Right cardiac atrium (tissue), 5 donors: Measurements from ENCODE around the gene CNP. TPM values are rescaled to one million over a fixed set of nuclear protein-coding genes. Genes with fewer than 3 reads are reported as not detected.

Experiments
- ATAC-seq, 2 donors: fragments of 200-7000 bp; cut with Tn5 transposase; one replicate each; pipeline versions ENCODE4 v1.8.0 to v1.9.1; 2020; ENCODE audit warnings: moderate library complexity in 2 of 2, mild to moderate bottlenecking in 1 of 2
- DNase-seq, 3 donors: peaks; one replicate each; pipeline ENCODE4 v3.0.0-alpha.2; 2020
- H3K27ac ChIP-seq: one replicate; pipeline ENCODE4 v1.5.1; 2013; ENCODE audit warnings: mild to moderate bottlenecking, low read length, control low read depth, moderate library complexity
- H3K27me3 ChIP-seq: one replicate; pipeline ENCODE4 v1.6.1; 2013; ENCODE audit not compliant: control insufficient read depth, insufficient read depth
- H3K4me1 ChIP-seq: one replicate; pipeline ENCODE4 v1.6.1; 2013; ENCODE audit warnings: low read length; ENCODE audit not compliant: control insufficient read depth, insufficient read depth
- H3K4me3 ChIP-seq: one replicate; pipeline ENCODE4 v1.5.1; 2013; ENCODE audit warnings: low read length, control low read depth
- H3K9me3 ChIP-seq: one replicate; pipeline ENCODE4 v1.6.1; 2013; ENCODE audit warnings: low read length; ENCODE audit not compliant: control insufficient read depth
- WGBS: extraction: QIAGEN DNeasy Blood & Tissue Kit; methylation state at CpG from one replicate; pipeline ENCODE4 v1.1.7; 2013; 5-methylcytosine and 5-hydroxymethylcytosine counted together
- intact Hi-C, 4 donors: fragments of 100-400 bp; cut with DNase I; formaldehyde crosslinking; loops; one replicate each; pipeline versions ENCODE4 v1.11.0 to v1.14.0; 2022 to 2023
- long read RNA-seq, 4 donors: library from polyadenylated mRNA; unstranded; transcript quantifications; one replicate each; pipeline ENCODE4 v2.0.0, GENCODE V29; 2020 to 2021
- polyA plus RNA-seq: library from polyadenylated mRNA; stranded (reverse); fragments of 200-250 nt; gene quantifications from one replicate; pipeline ENCODE4 v1.2.3, GENCODE V29; 2013
- total RNA-seq, 4 donors: library from RNA; stranded (reverse); fragmentation: NEBNext Ultra II Directional; extraction: Animal tissue kit (Norgen Biotek cat#: 25700); gene quantifications; one replicate each; pipeline ENCODE4 v1.2.1, GENCODE V29; 2021
- donor health status: healthy with polysubstance abuse.
- donor health status: DM: no; HTN: yes; CAD: no.
- donor health status: DM: no; HTN: no; CAD: no.
- donor health status: DM: no; HTN: yes; CAD: no; lungs with severe emphysema.
- donor health status: DM: yes; HTN: yes; CAD: no.

Gene CNP
- total RNA-seq = 10 to 100 TPM; 37.1 to 41.1 (median 39.2) TPM
- 32.1 TPM for polyA plus RNA-seq
- long read RNA-seq, donor 1, full-length matches to known transcripts = 90 of 101 reads
- long read RNA-seq, donor 1, partial matches to known transcripts = 4 of 101 reads
- long read RNA-seq, donor 1, other reads (novel, unspliced or antisense) = 7 of 101 reads
- long read RNA-seq, donor 2, full-length matches to known transcripts = 53 of 55 reads
- long read RNA-seq, donor 2, partial matches to known transcripts = 1 of 55 reads
- long read RNA-seq, donor 2, other reads (novel, unspliced or antisense) = 1 of 55 reads
- long read RNA-seq, donor 3, full-length matches to known transcripts = 280 of 308 reads
- long read RNA-seq, donor 3, partial matches to known transcripts = 13 of 308 reads
- long read RNA-seq, donor 3, other reads (novel, unspliced or antisense) = 15 of 308 reads
- long read RNA-seq, donor 4, full-length matches to known transcripts = 67 of 77 reads
- long read RNA-seq, donor 4, partial matches to known transcripts = 3 of 77 reads
- long read RNA-seq, donor 4, other reads (novel, unspliced or antisense) = 7 of 77 reads

DNA sequence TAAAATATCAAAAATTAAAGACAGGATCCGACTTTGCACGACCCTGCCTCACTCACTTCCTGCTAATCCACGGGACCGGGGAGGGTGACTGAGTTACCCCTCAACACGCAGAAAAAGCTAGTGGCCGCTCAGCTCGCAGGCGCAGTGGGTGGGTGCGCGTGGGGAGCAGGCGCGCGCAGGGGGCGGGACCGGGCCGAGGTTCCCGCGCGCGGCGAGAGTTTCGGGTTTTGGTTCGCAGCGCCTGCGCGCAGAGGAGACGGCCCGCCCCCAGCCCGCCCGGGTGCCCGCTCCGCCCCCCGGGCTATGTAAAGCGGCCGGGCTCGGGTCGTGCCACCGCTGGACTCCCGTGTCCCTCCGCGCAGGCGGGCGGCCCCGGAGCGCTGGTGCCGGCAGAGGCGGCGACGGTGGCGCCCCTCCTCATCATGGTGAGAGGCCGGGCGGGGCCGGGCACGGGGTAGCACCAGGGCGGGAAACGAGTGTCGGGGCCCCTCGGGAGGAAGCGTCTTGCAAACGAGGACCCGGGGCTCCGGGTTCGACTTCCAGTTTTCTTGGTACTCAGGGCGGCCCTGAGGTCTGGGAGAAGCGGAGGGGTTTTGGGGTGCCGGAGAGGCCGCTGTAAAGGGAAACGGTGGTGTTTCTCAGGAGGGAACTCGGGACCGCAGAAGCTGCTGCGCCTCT lies at the start of gene CNP:
Gene CNP (plus strand): TSS at position 333 of the 678 bp plus-strand sequence. CDS start 90 bp downstream, at position 423.
- DNase-seq (peak; percentile 93 to 98 (median 97)), ATAC-seq (peak; percentile 95 to 96)
- no peaks in the 10 kb centered on the region for H3K9me3 ChIP-seq
- peaks cover 9% of the 10 kb centered on the region for H3K4me1 ChIP-seq
- peak within 1 kb of the TSS; percentile 90 for H3K4me3 ChIP-seq
- intact Hi-C loops = loop anchor here in 3 of 4 donors (5.0 to 10.0 kb wide), 3 partner anchors 46 to 58 kb away; partner anchors contain the start of genes DNAJC7 (in 1 of the 3) and NKIRAS2 (in 1 of the 3)
- H3K27me3 ChIP-seq = no peaks in the 10 kb centered on the region
- H3K27ac ChIP-seq = peak within 1 kb of the TSS; percentile 85
- under 1% methylated on average over 71 of the region's 71 CpGs for WGBS

GRCh38 chr17:41917192-41917591 lies 49.4 kb upstream of the CNP start:
- peaks cover 8% of the 10 kb centered on the region for H3K4me1 ChIP-seq
- intact Hi-C loops = no loop called here
- ATAC-seq (no peak), DNase-seq (peak in 1 of 3 donors; percentile 76)
- no peaks in the 10 kb centered on the region for H3K9me3 ChIP-seq
- H3K4me3 ChIP-seq = peak overlapping the region; percentile 59
- no peaks in the 10 kb centered on the region for H3K27me3 ChIP-seq
- no peak overlapping the region for H3K27ac ChIP-seq
- 45% methylated on average over 4 of the region's 4 CpGs for WGBS

GRCh38 chr17:41917679-41918313 lies 48.8 kb upstream of the CNP start:
- H3K4me1 ChIP-seq = peaks cover 8% of the 10 kb centered on the region

GRCh38 chr17:41918314-41919164 lies 48.1 kb upstream of the CNP start, which contains the start of gene ACLY:
TSS of gene ACLY (minus strand) at chr17:41918951. CDS start at chr17:41913873, 5,078 bp downstream.
- H3K4me3 ChIP-seq = peak within 1 kb of the TSS; percentile 59
- H3K9me3 ChIP-seq = no peaks in the 10 kb centered on the region
- H3K27me3 ChIP-seq = no peaks in the 10 kb centered on the region
- intact Hi-C loops = no loop called here
- peaks cover 8% of the 10 kb centered on the region for H3K4me1 ChIP-seq
- peak; percentile 98 for ATAC-seq
- H3K27ac ChIP-seq = peak within 1 kb of the TSS; percentile 69
- DNase-seq = peak; percentile 97 to 99 (median 99)
- WGBS = under 1% methylated on average over 80 of the region's 80 CpGs

More at GRCh38 chr17:41917679-41918313, 48.8 kb upstream of the CNP start:
- 4% methylated on average over 26 of the region's 26 CpGs for WGBS
- ATAC-seq = peak; percentile 40 to 53
- H3K4me3 ChIP-seq = peak overlapping the region; percentile 59
- DNase-seq = peak; percentile 86 to 90 (median 90)
- no peaks in the 10 kb centered on the region for H3K27me3 ChIP-seq
- intact Hi-C loops = no loop called here
- no peaks in the 10 kb centered on the region for H3K9me3 ChIP-seq
- H3K27ac ChIP-seq = peak overlapping the region; percentile 37

GRCh38 chr17:41919165-41919817 lies 47.3 kb upstream of the CNP start:
- peak; percentile 55 to 57 for ATAC-seq
- peaks cover 8% of the 10 kb centered on the region for H3K4me1 ChIP-seq
- intact Hi-C loops = no loop called here
- no peak for DNase-seq
- WGBS = 5% methylated on average over 33 of the region's 33 CpGs
- peak overlapping the region; percentile 45 for H3K4me3 ChIP-seq
- no peaks in the 10 kb centered on the region for H3K27me3 ChIP-seq
- H3K27ac ChIP-seq = peak overlapping the region; percentile 69
- H3K9me3 ChIP-seq = no peaks in the 10 kb centered on the region

- H3K4me3 ChIP-seq = no peak overlapping the region
- intact Hi-C loops = no loop called here
- ATAC-seq (no peak), DNase-seq (peak in 2 of 3 donors; percentile 40 to 59)
- H3K9me3 ChIP-seq = no peaks in the 10 kb centered on the region
- H3K4me1 ChIP-seq = peaks cover 6% of the 10 kb centered on the region
- peak overlapping the region; percentile 19 for H3K27ac ChIP-seq
- WGBS = 85% methylated on average over 7 of the region's 7 CpGs
- no peaks in the 10 kb centered on the region for H3K27me3 ChIP-seq
These were observed 46.6 kb upstream of the CNP start for GRCh38 chr17:41919840-41920579.

- whole genome bisulfite sequencing = 89% methylated on average over 5 of the region's 5 CpGs
- Histone ChIP-seq H3K27me3 (no peaks in the 10 kb centered on the region), H3K4me1 (peaks cover 6% of the 10 kb centered on the region), H3K4me3 (no peak overlapping the region), H3K9me3 (no peaks in the 10 kb centered on the region), H3K27ac (no peak overlapping the region)
- intact Hi-C loops = no loop called here
- ATAC-seq = no peak
- peak in 1 of 3 donors; percentile 4 for DNase-seq
These were observed 46.0 kb upstream of the CNP start for GRCh38 chr17:41920580-41920955.

DNA sequence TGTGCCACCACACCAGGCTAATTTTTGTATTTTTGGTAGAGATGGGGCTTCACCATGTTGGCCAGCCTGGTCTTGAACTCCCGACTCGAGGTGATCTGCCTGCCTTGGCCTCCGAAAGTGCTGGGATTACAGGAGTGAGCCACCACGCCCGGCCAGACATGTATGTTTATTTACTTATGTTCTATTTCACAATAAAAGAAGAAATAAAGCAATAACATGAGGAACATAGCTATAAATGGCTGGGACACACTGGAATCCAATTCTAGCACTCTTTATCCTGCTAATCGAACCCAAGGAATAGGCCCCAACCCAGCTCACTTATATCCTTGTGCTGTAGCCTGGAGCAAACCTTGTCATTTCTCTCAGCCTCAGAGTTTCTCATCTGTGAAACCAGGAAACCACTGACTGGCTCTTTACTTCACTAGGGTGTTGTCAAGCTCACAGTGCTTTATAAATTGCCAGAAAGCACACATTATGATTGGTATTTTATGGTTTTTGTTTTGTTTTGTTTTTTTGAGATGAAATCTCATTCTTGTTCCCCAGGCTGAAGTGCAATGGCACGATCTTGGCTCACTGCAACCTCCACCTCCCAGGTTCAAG lies 40.5 kb upstream of the CNP start:
- Histone ChIP-seq H3K4me1 (no peaks in the 10 kb centered on the region), H3K9me3 (no peaks in the 10 kb centered on the region), H3K4me3 (no peak overlapping the region), H3K27me3 (no peaks in the 10 kb centered on the region), H3K27ac (no peak overlapping the region)
- no peak for ATAC-seq
- DNase-seq = no peak
- 93% methylated on average over 7 of the region's 7 CpGs for WGBS
- intact Hi-C loops = no loop called here

DNA sequence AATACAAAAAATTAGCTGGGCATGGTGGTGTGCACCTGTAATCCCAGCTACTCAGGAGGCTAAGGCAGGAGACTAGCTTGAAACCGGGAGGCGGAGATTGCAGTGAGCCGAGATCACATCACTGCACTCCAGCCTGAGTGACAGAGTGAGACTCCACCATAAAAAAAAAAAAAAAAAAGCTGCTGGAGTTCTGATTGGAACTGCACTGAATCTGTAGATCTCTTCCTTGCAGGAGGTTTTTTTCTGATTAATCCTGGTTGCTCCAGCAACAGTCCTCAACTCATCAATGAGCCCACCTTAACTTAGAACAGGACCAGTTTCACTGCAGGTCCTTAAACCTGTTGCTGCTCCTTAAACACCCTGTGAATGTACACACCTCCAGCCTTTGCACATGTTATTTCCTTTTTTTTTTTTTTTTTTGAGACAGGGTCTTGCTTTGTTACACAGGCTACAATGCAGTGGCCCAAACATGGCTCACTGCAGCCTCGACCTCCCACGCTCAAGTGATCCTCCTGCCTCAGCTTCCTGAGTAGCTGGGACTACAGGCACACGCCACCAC lies 37.8 kb upstream of the CNP start:
- no peaks in the 10 kb centered on the region for H3K27me3 ChIP-seq
- no peak overlapping the region for H3K27ac ChIP-seq
- intact Hi-C loops = no loop called here
- H3K9me3 ChIP-seq = no peaks in the 10 kb centered on the region
- DNase-seq = no peak
- WGBS = 89% methylated on average over 6 of the region's 6 CpGs
- H3K4me3 ChIP-seq = no peak overlapping the region
- ATAC-seq = no peak
- no peaks in the 10 kb centered on the region for H3K4me1 ChIP-seq
